Measurements from ENCODE around the gene PRKN.
"Not testable (repeated sequence)": the region's sequence is repeated elsewhere in the genome, so short reads cannot be mapped to it uniquely, and the experiment has no call there.

PRKN gene

GRCh38 chr6:161870236-161870901, 857.2 kb downstream of the PRKN start:
- DNase-seq: no peak

DNA sequence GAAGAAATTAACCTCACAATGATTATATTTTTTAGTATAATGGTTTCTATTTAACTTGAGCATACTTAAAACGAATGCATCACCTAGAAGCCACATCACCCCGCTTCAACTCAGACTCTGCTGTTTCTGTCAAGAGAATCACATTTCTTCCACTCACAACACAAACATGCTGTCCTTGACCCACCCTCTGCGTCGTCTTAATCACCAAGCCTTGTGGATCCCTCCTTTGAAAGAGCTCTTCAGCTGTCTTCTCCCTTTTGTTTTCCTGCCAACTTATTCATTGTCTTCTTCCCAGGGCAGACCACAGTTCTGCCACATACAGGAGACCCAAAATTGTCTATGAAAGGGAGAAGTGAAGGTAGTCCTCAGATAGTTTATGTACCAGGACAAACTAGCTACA, 858.1 kb downstream of the PRKN start:
- no peak for DNase-seq

GRCh38 chr6:161866570-161866969, 861.0 kb downstream of the PRKN start:
- no peak for DNase-seq

DNA sequence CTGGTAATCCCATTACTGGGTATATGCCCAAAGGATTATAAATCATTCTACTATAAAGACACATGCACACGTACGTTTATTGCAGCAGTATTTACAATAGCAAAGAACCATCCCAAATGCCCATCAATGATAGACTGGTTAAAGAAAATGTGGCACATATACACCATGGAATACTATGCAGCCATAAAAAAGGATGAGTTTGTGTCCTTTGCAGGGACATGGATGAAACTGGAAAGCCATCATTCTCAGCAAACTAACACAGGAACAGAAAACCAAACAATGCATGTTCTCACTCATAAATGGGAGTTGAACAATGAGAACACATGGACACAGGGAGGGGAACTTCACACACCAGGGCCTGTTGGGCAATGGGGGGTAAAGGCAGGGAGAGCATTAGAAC, 866.5 kb downstream of the PRKN start:
- DNase-seq: not testable (repeated sequence)

- DNase-seq: no peak
Measured at GRCh38 chr6:161853657-161854056, 873.9 kb downstream of the PRKN start.

DNA sequence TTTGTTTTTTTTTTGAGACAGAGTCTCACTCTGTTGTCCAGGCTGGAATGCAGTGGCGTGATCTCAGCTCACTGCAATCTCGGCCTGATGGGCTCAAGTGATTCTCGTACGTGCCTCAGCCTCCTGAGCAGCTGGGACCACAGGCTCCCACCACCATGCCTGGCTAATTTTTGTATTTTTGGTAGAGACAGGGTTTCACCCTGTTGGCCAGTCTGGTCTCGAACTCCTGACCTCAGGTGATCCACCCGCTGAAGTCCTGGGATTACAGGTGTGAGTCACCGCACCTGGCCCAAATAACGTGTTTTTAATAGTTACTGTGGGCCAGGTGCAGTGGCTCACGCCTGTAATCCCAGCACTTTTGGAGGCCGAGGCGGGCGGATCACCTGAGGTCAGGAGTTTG, 876.1 kb downstream of the PRKN start:
- DNase-seq: not testable (repeated sequence)

GRCh38 chr6:161850562-161850961, 877.0 kb downstream of the PRKN start:
- no peak for DNase-seq

- DNase-seq: no peak
Measured at GRCh38 chr6:161847628-161848027, 879.9 kb downstream of the PRKN start.

DNA sequence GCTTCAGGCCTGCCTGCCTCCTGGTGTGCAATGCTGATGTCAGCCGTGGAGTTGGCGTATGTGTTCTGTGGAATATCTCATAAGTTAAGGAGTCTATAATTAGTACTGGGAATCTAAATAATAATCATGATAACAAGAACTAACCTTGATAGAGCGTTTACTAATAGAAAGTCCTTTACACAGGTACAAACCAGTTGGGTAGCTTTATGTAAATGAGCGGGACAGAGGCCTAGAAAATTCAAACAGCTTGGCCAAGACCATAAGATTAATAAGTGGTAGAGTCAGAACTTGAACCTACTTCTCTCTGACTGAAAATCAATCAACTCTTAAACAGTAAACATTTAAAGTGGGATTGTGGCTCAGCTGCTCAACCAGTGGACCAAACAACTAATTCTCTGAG, 882.8 kb downstream of the PRKN start:
- DNase-seq: no peak

- no peak for DNase-seq
Measured at GRCh38 chr6:161843066-161843465, 884.5 kb downstream of the PRKN start.

DNA sequence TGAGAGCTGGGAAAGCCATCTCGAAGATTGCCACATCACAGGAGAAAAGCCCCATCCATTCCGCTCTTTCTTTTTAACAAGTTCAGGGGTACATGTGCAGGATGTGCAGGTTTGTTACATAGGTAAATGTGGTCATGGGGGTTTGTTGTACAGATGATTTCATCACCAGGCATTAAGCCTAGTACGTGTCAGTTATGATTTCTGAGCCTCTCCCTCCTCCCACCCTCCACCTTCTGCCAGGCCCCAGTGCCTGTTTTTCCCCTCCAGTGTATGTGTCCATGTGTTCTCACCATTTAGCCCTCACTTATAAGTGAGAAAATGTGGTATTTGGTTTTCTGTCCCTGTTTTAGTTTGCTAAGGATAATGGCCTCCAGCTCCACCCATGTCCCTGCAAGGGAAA, 887.2 kb downstream of the PRKN start:
- no peak for DNase-seq

DNA sequence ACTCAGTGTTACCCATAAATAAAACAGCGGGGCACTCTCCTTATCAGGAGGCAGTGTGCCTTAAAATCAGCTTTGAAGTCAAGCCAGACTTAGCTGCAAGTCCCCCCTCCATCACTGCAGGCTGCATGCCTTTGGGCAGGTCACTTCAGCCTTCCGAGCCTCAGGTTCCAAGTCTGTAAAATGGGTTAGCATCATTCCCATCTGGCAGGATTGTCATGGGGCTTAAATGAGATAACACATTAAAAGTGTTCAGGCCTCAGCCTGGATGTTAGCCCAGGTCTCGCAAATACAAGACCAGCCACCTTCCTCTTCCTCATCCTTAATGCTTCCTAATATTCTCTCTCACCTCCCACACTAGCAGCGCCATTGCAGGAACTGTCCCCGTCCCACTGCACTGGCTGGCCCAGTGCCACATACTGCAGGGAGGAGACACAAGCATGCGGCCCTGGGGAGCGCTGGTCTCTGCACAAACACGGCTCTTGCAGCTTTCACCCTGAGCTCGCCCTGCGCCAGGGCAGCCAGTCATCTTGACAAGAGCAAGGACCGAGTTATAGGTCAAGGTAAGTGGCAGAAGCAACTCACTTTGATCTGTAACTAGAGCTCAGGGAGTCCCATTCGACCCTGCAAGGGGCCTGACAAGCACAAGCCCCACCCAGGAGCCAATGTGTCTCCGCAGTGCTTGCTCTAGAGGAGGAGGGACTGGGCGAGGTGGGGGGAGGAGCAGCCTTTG, 889.1 kb downstream of the PRKN start:
- DNase-seq: no peak

- no peak for DNase-seq
Measured at GRCh38 chr6:161837854-161838253, 889.7 kb downstream of the PRKN start.

DNA sequence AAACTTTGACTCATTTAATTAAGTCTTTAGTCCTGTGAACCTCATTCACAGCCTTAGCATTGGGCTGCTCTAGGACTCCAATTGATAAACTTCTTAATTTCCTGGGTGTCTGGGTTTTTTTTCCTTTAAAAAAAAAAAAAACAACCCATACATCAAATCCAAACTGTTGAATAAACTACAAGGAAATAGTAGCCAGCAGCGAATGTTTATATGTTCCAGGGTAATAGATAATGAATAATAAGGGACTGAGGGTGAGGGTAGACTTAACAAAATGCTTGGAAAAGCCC, 890.2 kb downstream of the PRKN start:
- DNase-seq: no peak

- no peak for DNase-seq
Measured at GRCh38 chr6:161836643-161837448, 890.7 kb downstream of the PRKN start.

GRCh38 chr6:161835500-161836215, 891.9 kb downstream of the PRKN start:
- DNase-seq: no peak

- DNase-seq: no peak
Measured at GRCh38 chr6:161834426-161834825, 893.1 kb downstream of the PRKN start.

DNA sequence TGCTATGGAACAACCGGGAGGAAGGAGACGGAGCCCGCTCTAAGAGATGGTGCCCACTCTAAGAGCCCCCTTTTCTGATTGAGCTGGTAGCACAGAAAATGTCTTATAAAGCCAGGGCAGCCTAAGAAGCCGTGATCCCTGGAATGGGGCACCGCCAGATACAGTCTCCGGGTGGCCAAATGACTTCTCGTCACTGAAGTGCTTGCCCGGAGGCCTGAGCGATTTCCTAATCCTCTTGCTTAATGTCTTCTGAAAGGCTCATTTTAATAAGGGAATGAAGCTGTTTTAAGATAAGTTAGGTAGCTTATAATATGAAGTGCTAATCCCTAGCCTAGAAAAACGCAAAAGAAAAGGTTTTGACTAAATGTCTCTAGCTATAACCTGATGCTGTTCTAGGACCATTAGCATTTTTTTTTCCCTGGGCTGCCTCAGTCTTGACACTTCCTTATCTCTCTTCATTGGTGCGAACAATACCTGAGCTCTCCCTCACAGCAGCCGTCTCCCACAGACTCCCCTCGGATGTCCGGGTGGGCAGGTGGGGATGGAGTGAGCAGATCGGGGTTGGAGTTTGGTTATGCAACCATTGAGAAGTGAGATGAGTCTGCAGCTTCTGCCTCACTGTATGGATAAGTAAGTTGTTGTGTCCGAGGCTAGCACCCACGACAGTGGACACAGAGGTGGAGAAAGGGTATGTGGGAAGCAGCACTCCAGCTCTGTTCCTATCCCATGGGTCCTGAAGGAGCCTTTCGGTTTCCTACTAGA, 894.3 kb downstream of the PRKN start:
- no peak for DNase-seq

GRCh38 chr6:161832622-161833021, 894.9 kb downstream of the PRKN start:
- no peak for DNase-seq

DNA sequence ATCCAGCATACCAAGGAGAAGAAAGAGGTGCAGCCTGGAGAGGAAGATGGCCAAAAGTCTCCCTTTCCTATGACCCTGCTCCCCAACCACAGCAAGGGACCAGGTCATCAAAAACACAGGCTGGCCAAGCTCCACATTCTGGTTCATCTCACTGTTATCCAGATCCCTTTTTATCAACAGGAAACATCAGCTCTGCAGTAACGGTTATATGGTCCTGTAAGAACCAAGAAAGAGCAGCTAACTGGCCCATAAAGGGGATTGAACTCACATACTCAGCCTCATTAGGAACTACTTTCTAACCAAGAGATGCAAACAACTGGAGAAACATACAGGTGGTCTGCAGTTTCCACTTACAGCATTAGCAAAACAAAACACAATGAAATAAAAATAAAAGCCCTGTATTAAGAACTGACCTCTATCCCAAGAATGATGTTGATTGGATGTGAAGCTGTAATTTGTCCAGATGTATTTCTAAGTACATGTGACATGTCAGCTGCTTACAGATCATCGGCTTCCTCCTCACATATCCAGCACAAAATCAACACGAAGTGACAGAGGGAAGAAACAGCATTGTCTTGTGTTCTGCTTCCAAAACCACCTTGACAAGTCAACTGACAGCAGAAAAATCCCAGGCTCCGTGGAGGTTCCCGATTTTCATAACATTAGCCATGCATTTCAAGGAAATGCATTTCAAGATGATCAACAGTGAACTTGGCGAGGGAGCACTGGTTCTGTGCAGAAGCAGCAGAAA, 896.5 kb downstream of the PRKN start:
- no peak for DNase-seq

- no peak for DNase-seq
Measured at GRCh38 chr6:161829291-161829729, 898.3 kb downstream of the PRKN start.

DNA sequence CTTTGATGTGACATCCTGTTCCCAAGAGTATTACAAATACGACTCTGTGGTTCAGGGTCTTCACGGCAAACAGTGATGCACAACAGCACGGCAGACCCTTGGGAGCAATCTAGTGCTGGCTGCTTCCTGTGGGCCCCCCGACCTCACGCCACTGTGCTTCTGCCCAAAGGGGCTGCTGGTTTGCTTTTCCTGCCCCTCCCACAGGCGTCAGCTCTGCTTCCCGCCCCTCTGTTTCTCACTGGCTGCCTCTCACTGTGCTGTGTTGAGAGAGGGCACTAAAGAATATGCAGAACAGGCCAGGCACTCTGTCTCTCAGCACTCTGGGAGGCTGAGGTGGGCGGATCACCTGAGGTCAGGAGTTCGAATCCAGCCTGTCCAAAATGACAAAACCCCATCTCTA, 899.2 kb downstream of the PRKN start:
- no peak for DNase-seq

Data from DMS79 treated with DMSO at 0.1 percent for 48 hours (cell line).